H1 (cell line): ENCODE measurements around the gene PLA2G4A. TPM values are rescaled to one million over a fixed set of nuclear protein-coding genes. Genes with fewer than 3 reads are reported as not detected.

Source experiments
- TCF12 ChIP-seq: IDR thresholded peaks from 2 replicates; pipeline ENCODE4 v1.6.1; 2011; ENCODE audit warnings: low read depth, mild to moderate bottlenecking, low read length
- polyA plus RNA-seq, 7 experiments: library from polyadenylated mRNA; depleted of rRNA in 3 of 7; stranded (reverse) in 5 of 7; unstranded in 2 of 7; fragments of >200 nt in 5 of 7; fragments of 200-250 nt in 2 of 7; gene quantifications; 1 replicate in 5 of 7; 2 replicates in 1 of 7; 4 replicates in 1 of 7; pipeline versions ENCODE4 v1.2.1 to v1.2.3, GENCODE V29; 2011 to 2013; ENCODE audit warnings: missing spikeins in 2 of 7, mixed read lengths in 2 of 7
- total RNA-seq: library from RNA; stranded (reverse); fragmentation: NEBNext Ultra II Directional; extraction: Animal tissue kit (Norgen Biotek cat#: 25700); gene quantifications from 2 replicates; pipeline ENCODE4 v1.2.1, GENCODE V29; 2021

PLA2G4A gene
- total and polyA plus RNA-seq, 2 of the 8 experiments (the other 6 are each of a cell fraction or from before 2014, with no cell fraction given) = 0.63 to 1.4 TPM

GRCh38 chr1:186837806-186838205 lies 9.1 kb downstream of the PLA2G4A start (continued):
- no peak for TF ChIP-seq TCF12
